Measurements from ENCODE around the gene WDR83. TPM values are rescaled to one million over a fixed set of nuclear protein-coding genes. Genes with fewer than 3 reads are reported as not detected.

WDR83 gene
- total RNA-seq, 4 donors from 2014 or later, result 15.3 to 23.7 (median 19.3) TPM

- intact Hi-C loops (cut with DNase I; ENCODE audit: low total_unique reads), result no loop called here
- DNase-seq (ENCODE audit: low spot score in 2 of 2), result no peak
- H3K4me3 ChIP-seq (ENCODE audit: low read depth, poor library complexity, severe bottlenecking), result no peak overlapping the region
- TF ChIP-seq POLR2A (IDR thresholded peaks at IDR 0.05), result no peak
- TF ChIP-seq, protein P1, sequence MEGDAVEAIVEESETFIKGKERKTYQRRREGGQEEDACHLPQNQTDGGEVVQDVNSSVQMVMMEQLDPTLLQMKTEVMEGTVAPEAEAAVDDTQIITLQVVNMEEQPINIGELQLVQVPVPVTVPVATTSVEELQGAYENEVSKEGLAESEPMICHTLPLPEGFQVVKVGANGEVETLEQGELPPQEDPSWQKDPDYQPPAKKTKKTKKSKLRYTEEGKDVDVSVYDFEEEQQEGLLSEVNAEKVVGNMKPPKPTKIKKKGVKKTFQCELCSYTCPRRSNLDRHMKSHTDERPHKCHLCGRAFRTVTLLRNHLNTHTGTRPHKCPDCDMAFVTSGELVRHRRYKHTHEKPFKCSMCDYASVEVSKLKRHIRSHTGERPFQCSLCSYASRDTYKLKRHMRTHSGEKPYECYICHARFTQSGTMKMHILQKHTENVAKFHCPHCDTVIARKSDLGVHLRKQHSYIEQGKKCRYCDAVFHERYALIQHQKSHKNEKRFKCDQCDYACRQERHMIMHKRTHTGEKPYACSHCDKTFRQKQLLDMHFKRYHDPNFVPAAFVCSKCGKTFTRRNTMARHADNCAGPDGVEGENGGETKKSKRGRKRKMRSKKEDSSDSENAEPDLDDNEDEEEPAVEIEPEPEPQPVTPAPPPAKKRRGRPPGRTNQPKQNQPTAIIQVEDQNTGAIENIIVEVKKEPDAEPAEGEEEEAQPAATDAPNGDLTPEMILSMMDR (IDR thresholded peaks at IDR 0.05), result no peak
- 93 to 96% methylated on average over 12 of the region's 12 CpGs for WGBS, 2 donors
These were observed 5.6 kb upstream of the WDR83 start for GRCh38 chr19:12660980-12661379.

DNA sequence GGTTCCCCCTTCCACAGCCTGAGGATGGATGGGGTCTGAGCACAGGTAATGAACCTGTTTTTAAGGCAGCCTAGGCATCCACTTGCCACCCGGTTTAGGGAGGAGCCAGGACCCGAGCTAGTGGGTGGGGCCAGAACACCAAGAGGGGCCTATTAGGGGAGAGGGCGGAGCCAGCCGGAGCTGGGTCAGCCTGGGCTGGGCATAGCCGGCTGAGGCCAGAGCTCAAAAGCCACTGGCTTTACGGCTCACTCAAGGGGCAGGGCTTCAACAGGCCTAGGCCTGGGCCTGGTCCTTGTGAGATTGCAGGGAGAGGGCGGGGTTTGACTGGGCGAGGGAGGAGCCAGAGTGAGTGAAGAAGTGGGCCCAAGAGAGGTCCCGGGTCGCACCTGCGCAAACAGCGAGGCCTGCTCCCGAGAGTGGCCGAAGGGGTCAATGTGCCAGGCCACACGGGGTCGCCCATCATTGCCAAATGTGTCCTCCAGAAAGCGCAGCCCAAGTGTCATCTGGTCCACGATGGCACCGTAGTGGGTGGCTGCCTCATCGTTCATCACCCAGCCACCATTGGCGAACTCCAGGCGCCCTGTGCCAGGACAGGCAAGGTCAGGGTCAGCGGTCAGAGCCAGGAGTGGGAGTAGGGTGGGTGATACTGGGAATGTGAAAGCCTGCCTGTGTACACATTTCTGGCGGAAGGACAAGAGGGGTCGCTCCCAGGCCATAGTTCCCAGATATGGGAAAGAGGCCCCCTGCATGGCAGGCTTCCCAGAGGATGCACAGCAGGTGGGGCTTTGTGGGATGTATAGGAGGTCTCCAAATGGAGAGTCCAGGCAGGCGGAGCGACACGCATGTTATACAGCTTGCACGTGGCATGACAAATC, 2.0 kb upstream of the WDR83 start:
- no peak for DNase-seq (ENCODE audit: low spot score in 2 of 2)
- WGBS, 2 donors, result 81 to 86% methylated on average over 28 of the region's 29 CpGs
- intact Hi-C loops (cut with DNase I; ENCODE audit: low total_unique reads), result no loop called here
- H3K4me3 ChIP-seq (ENCODE audit: low read depth, poor library complexity, severe bottlenecking), result no peak overlapping the region
- no peak for TF ChIP-seq POLR2A (IDR thresholded peaks at IDR 0.05)
- TF ChIP-seq, protein P1 (IDR thresholded peaks at IDR 0.05), result no peak

GRCh38 chr19:12665281-12665573, 1.4 kb upstream of the WDR83 start:
- TF ChIP-seq POLR2A (IDR thresholded peaks at IDR 0.05), result no peak
- TF ChIP-seq, protein P1 (IDR thresholded peaks at IDR 0.05), result no peak
- H3K4me3 ChIP-seq (ENCODE audit: low read depth, poor library complexity, severe bottlenecking), result no peak overlapping the region
- WGBS, 2 donors, result 83 to 89% methylated on average over 10 of the region's 10 CpGs
- peak in 1 of 2 donors; percentile 64 for DNase-seq (ENCODE audit: low spot score in 2 of 2)
- intact Hi-C loops (cut with DNase I; ENCODE audit: low total_unique reads), result no loop called here

DNA sequence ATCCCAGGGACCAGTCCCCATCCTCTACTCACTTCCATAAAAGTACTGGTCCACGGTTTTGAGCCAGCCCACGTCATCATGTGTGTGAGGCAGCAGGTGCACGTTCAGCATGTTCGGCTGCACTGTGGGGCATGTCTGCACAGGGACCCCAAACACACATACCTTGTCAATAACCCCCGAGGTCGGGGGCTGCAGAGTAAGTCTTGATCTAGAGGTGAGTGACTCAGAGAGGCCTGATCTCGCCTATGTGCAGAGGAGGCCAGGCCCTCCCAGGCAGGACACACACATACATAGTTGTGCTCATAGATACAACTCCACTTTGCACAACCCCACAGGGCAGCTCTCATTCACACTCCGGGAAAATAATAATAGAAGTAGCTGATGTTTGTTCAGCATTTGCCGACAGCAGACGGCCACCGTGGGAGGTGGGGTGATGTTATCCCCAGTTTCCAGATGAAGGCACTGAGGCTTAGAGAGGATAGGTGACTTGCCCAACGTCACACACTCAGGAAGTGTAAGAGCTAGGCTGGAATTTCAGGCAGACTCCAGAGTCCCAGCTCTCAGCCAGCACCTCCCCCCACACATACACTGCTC, 839 bp upstream of the WDR83 start:
- DNase-seq (ENCODE audit: low spot score in 2 of 2), result no peak
- peak overlapping the region; percentile 75 for H3K4me3 ChIP-seq (ENCODE audit: low read depth, poor library complexity, severe bottlenecking)
- TF ChIP-seq, protein P1 (IDR thresholded peaks at IDR 0.05), result no peak
- TF ChIP-seq POLR2A (IDR thresholded peaks at IDR 0.05), result no peak
- intact Hi-C loops (cut with DNase I; ENCODE audit: low total_unique reads), result no loop called here
- 28 to 33% methylated on average over 8 to 11 of the region's 12 CpGs for WGBS, 2 donors

DNA sequence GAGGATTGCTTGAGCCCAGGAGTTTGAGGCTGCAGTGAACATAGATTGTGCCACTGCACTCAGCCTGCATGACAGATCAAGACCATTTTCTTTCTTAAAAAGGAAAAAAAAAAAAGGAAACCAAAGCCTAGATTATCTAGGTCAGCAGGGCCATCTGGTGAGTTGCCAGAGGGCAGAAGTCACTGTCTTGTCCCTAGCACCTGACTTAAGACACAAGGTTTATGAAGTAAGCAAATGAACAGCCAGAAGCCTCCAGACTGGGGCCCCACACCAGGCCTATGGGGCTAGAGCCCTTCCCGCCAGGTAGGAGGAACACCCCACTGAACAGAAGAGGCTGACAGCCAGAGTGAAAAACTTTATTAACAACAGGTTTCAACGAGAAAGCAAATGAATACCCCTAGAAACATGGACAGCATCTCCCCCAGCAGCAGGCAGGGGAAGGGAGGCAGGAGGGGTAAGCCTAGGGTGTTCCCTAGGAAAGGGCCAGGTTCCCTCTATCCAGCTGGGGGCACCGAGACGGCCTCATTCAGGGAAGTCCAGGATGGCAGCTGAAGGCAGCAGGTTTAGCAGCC, 1.2 kb downstream of the WDR83 start:
- TF ChIP-seq, protein P1 (IDR thresholded peaks at IDR 0.05), result no peak
- TF ChIP-seq POLR2A (IDR thresholded peaks at IDR 0.05), result no peak
- intact Hi-C loops (cut with DNase I; ENCODE audit: low total_unique reads), result no loop called here
- no peak overlapping the region for H3K4me3 ChIP-seq (ENCODE audit: low read depth, poor library complexity, severe bottlenecking)
- WGBS, 2 donors, result 66% methylated on average over 4 of the region's 4 CpGs
- no peak for DNase-seq (ENCODE audit: low spot score in 2 of 2)

Measured in lower leg skin (tissue), 4 donors.